Middle frontal gyrus (tissue), 1 donor: Measurements from ENCODE around the gene SMAD5.

Experiments used
- DNase-seq: peaks from one replicate; pipeline ENCODE4 v3.0.0-alpha.2; 2015; ENCODE audit warnings: low spot score; ENCODE audit errors: extremely low spot score

SMAD5 gene

GRCh38 chr5:136194576-136194975 lies 61.9 kb downstream of the SMAD5 start:
- no peak for DNase-seq

GRCh38 chr5:136195971-136196820 lies 63.6 kb downstream of the SMAD5 start:
- DNase-seq, result no peak

DNA sequence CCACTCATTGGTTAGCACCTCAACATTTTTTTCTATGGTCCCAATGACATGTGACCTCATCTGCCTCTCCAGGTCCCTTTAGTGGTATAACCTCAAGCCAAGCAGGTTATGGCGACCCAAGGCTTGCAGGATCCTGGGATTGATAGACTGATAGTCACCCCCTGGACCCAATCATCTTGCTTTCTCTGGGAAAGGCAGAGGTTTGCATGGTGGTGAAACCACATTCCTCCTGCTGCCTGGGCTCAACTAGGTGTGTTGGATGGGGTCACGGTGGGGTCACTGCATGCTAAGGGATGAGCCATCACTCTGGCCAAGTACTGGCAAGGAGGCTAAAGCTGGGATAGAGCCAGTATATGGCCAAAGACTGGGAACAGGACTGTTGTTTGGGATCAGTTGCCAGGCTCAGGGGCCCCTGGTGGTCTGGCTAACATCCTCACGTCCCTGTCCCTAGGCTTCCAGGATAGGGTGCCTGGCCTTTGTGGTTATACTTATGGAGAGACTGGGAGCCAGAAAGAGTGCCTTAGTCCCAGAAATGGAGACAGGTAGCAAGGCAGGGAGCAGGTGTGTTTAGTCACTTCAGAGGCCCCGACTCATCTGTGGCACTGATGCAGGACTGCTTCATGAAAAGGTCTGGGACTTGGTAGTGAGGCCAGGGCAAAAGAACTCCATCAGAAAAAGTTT lies 65.0 kb downstream of the SMAD5 start:
- DNase-seq, result no peak

DNA sequence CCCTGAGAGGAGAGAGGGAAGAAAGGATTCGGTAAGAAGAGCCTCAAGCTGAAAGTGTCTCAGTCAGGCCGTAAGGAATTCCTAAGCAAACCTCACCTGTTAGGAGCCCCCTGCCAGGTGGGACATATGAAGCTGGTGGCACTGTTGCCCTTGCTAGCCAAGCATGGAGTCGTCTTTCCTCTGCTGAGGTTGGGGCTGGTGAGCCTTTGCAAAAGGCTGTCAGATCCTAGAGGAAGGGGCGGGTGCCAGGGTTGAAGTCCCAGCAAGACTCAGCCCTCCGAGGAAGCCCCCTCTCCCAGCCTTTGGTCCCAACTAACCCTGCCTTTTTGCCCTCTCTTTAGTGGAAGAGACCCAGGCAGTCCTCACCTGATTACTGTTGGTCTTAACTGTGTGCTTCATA lies 65.8 kb downstream of the SMAD5 start:
- no peak for DNase-seq

DNA sequence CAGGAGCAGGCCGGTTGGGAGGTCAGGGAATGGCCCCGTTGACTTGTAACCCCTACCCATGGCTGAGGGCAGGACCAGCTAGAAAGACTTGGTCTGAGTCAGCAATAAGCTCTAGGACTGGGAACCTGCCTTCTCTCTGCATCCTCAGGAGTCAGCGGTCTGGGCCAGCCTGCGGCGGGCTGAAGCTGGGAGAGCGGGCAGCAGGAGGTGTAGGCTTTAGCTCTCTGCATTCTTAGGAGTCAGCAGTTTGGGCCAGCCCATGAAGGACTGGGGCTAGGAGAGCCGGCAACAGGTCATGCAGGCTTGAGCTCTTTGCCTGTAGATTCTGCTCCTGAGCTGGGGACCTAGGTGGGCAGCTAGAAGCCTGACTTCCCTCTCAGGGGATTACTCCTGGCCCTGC lies 66.8 kb downstream of the SMAD5 start:
- no peak for DNase-seq

DNA sequence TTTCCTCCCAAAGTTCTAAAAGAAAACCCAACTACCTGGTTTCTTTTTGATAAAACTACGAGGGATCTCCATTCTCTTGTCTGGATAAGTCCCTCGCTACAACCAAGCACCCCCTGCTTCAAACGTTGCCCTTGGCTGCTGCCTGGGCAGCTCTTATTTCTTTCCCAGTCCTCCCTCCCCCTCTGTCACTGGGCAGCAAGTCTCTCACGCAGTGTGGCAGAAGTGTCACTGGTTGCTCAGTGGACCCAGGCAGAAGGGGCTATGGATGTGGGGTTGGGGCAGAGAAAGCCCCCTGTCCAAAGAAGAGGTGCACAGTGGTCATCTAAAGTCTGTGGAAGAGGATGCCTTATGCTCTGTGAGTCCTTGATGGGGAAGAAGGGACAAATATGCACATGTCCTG lies 67.5 kb downstream of the SMAD5 start:
- DNase-seq, result no peak

- no peak for DNase-seq
Measured at GRCh38 chr5:136200761-136201160, 68.1 kb downstream of the SMAD5 start.

GRCh38 chr5:136201870-136202269 lies 69.2 kb downstream of the SMAD5 start:
- no peak for DNase-seq

- DNase-seq, result no peak
Measured at GRCh38 chr5:136202469-136203205, 70.0 kb downstream of the SMAD5 start.

DNA sequence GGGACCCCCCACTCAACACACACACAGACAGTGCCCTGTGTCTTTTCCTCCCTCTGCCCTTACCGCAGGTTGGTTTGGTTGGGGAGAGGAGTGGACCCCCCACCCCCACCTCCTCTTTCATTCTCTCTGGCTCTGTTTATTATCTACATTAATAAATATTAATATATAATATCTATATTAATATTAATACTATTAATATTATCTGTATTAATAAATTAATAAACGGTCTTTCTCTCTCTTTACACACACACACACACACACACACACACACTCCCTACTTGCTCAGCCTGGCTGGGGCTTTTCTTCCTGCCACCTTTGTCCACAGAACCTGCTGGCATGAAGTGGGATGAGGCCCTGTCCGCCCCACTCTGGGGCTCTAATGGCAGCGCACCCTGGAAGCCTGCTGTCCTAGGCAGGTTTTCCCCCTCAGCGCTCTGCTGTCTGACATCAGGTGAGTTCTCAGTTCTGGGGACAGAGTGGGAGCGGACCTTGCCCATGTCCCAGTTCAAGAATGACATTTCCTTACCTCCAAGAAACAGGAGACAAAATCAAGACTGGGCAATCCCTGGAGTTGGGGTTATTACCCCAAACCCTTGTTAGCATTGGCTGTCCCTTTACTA lies 70.8 kb downstream of the SMAD5 start:
- no peak for DNase-seq

DNA sequence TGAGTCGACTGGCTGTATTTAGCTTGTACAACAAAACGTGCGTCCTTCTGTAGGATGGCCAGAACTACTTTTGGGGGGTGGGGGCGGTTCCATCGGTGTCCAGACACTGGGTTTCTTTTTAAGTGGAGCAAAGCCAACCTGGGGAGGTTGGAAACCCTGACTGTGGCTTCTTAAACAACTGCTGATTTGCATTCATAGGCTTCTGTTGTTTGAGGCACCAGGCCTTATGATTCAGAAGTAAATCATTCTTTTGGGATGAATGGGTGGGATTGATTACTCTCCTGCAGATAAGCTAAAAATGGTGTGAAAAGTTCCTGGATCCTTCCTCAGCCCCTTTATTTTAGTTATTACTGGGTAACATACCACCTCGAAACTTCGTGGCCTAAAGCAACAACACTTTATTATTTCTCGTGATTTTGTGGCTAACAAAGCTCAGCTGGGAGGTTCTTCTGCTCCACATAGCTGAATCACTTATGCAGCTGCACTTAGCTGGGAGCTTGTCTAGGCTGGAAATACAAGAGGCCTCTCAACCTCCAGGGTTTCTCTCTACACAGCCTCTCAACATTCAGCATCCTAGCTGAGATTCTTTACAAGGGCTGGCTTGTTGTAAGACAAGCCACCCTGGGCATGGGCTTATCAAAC lies 72.5 kb downstream of the SMAD5 start:
- no peak for DNase-seq

- no peak for DNase-seq
Measured at GRCh38 chr5:136205941-136206340, 73.3 kb downstream of the SMAD5 start.

- DNase-seq, result no peak
Measured at GRCh38 chr5:136206361-136206760, 73.7 kb downstream of the SMAD5 start.

GRCh38 chr5:136207631-136208030 lies 75.0 kb downstream of the SMAD5 start:
- no peak for DNase-seq

DNA sequence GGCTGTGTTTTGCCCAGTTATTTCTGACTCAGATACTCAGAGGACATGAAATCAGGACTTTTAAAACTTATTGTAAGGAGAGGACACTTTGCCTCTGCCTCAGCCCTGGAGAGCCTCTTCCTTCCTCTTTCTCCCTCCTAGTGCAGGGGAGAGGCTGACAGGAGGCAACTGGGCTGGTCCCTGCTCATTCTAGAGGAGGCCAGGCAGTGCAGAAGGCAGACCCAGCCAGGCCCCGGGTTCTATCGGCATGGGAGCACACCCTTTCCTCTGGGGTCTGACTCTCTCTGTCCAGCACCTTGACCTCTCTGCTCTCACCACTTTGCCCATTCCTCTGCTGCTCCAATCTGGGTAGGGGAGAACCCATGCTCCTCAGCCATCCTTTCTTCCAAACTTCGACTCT lies 76.3 kb downstream of the SMAD5 start:
- DNase-seq, result no peak

DNA sequence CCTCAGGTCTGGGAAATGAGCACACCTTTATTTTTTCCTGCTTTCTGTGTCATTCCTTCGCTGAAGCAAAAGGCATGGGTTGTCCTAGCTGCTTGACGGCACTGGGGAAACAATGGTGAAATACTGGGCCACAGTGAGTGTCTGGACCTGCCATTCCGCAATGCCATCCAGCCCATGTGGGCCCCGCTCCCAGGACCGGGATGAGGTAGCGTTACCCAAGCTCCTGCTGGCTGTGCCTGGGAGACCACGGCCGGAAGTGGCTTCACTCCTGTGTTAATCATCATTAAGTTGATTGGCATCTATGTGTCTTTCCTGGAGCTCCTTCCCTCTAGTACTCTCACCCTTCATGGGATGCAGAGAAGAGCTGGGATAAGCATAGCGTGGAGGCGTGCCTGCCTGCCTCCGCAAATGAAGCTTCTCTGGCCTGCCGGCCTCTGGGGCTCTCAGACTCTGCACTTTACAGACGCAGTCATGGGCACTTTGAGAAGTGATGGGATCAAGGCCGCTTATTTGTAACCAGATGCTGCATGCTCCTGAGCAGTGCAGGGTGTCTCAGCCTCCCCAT lies 76.8 kb downstream of the SMAD5 start:
- no peak for DNase-seq

DNA sequence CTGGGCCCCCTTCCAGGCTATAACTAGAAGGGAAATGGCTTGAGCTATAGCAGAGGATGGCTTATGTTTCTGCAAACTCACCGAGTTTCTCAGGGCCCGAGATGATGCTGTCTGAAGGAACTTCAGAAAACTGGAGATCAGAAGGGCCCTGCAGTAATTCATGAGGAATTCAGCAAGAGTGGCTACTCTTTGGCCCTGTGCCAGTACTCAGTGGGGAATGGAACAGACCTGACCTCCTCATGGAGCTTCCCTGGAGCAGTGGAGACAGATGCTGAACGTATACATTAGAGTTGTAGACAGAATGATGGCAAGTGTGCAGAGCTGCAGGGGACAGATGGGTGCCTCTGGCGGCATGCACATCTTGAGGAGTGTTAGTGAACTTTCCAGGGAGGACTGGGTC lies 77.6 kb downstream of the SMAD5 start:
- DNase-seq, result no peak

DNA sequence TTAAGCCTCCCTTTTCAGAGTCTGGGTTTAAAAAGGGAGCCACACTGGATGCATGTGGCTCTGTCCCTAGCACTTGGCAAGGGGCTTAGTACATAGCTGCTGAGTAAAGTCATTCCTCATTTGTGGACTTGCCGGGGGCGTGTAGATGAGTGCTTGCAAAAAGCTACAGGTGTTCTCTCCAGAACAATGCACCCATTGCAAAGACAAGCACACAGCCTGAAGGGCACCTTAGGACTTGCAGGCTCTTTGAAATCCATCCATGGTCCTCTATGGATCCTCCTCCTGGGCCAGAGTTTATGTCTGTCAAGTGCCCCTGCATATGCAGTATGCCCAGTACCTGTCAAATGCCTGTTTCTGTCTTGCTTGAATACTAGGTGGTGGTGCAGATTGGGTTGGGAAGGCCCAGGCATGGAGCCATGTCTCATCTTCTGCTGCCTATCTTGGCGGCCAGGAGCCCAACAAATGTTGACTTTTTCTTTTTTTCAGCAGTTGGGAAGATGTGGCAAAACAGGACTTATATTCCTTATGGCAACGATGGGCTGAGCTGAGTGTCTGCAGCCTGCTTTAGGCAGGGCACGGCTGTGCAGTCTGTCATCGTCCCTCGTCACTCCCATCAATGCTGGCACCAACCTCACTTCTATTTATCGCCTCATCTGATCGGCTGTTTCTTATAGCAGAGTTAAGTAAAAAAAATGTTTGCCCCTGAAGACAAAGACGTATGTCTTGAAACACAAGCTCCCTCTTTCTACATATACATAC lies 78.8 kb downstream of the SMAD5 start:
- DNase-seq, result no peak

GRCh38 chr5:136212252-136212721 lies 79.6 kb downstream of the SMAD5 start:
- no peak for DNase-seq

GRCh38 chr5:136213919-136214493 lies 81.4 kb downstream of the SMAD5 start:
- no peak for DNase-seq
